AG09309 (cell line): ENCODE data around the gene RASAL1.

ENCODE experiments used
- DNase-seq: peaks from one replicate; pipeline ENCODE4 v3.0.0-alpha.2; 2010; ENCODE audit warnings: low read depth
- H3K4me3 ChIP-seq: 2 replicates; pipeline ENCODE4 v1.5.1; 2011; ENCODE audit warnings: mild to moderate bottlenecking, low read depth, low read length, moderate library complexity; ENCODE audit not compliant: control insufficient read depth
- CTCF ChIP-seq: IDR thresholded peaks from 2 replicates; pipeline ENCODE4 v1.5.1; 2011; ENCODE audit warnings: mild to moderate bottlenecking, low read depth, low read length, inconsistent platforms; ENCODE audit not compliant: insufficient read depth, control insufficient read depth; ENCODE audit errors: missing control alignments

RASAL1 gene

GRCh38 chr12:113134071-113134470 lies 1.5 kb downstream of the RASAL1 start:
- H3K4me3 ChIP-seq = no peak overlapping the region
- TF ChIP-seq CTCF = no peak
- DNase-seq = no peak

GRCh38 chr12:113133666-113134065 lies 1.9 kb downstream of the RASAL1 start:
- no peak for TF ChIP-seq CTCF
- DNase-seq = no peak
- no peak overlapping the region for H3K4me3 ChIP-seq

- no peak for DNase-seq
- H3K4me3 ChIP-seq = no peak overlapping the region
- no peak for TF ChIP-seq CTCF
These were observed 2.5 kb downstream of the RASAL1 start for GRCh38 chr12:113133036-113133435.

- DNase-seq = no peak
- no peak for TF ChIP-seq CTCF
- H3K4me3 ChIP-seq = no peak overlapping the region
These were observed 4.0 kb downstream of the RASAL1 start for GRCh38 chr12:113131556-113131955.

- TF ChIP-seq CTCF = no peak
- no peak for DNase-seq
- no peak overlapping the region for H3K4me3 ChIP-seq
These were observed 5.0 kb downstream of the RASAL1 start for GRCh38 chr12:113130457-113131135.

GRCh38 chr12:113129664-113130456 lies 5.7 kb downstream of the RASAL1 start:
- H3K4me3 ChIP-seq = no peak overlapping the region
- TF ChIP-seq CTCF = no peak
- DNase-seq = no peak
